Activated CD4-positive, alpha-beta T cell treated with anti-CD3 and anti-CD28 coated beads, Interleukin-2, amount 10 ng/mL, durations not matched to agents 24 days and 14 days (primary cell): Measurements from ENCODE around the gene ANKRD1. TPM values are rescaled to one million over a fixed set of nuclear protein-coding genes. Genes with fewer than 3 reads are reported as not detected.

Experiments used
- DNase-seq: peaks from one replicate; pipeline ENCODE4 v3.0.0; 2022
- H3K27ac Mint-ChIP-seq: one replicate; pipeline ENCODE4 v1.8.0; 2022; ENCODE audit warnings: mild to moderate bottlenecking, mixed read lengths
- H3K27me3 Mint-ChIP-seq: one replicate; pipeline ENCODE4 v1.8.0; 2022; ENCODE audit warnings: mixed read lengths
- H3K36me3 Mint-ChIP-seq: one replicate; pipeline ENCODE4 v1.8.0; 2022; ENCODE audit warnings: low read depth, mild to moderate bottlenecking, mixed read lengths
- H3K4me1 Mint-ChIP-seq: one replicate; pipeline ENCODE4 v1.8.0; 2021; ENCODE audit warnings: mixed read lengths
- H3K4me3 Mint-ChIP-seq: one replicate; pipeline ENCODE4 v1.8.0; 2022; ENCODE audit warnings: mild to moderate bottlenecking, moderate library complexity, mixed read lengths
- H3K9me3 Mint-ChIP-seq: one replicate; pipeline ENCODE4 v1.8.0; 2021; ENCODE audit warnings: mixed read lengths
- intact Hi-C: fragments of 100-400 bp; cut with micrococcal nuclease; formaldehyde crosslinking; loops from one replicate; pipeline ENCODE4 v1.15.1; 2023
- total RNA-seq: library from RNA; stranded (reverse); gene quantifications from 2 replicates; pipeline ENCODE4 v1.2.3, GENCODE V29; 2022

ANKRD1 gene
- not detected in 2 replicates for total RNA-seq

DNA sequence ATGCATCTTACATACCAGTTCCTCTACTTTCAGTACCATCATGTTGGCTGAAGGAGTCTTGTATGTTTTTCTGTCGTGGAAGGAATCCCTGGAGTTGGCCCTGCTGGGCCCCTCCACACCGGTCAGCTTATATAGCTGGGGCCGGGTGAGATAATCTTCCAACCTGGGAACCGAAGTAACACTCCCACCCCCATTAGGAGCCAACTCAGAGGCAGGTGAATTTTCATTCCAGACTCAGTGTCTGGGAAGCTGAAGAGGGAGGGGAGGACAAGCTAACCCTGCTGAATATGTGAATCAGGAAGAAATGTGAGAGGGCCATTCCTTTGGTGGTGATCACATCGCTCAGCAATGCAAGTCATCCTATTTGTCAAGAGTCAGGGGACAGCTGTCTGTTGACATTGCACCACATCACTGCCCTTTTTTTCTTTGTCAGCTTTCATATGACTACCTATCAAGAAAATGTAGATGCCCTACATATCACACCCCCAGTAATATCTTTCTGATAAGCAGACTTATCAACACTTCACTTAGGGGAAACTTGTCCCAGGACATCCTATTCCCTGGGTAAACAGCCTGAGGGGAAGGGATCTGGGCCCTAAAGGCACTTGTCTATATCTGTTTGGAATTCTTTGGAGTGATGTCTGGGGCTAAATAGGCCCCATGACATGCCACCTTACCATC, at the start of gene ANKRD1:
ANKRD1 (minus strand) TSS at position 102 of the 681 bp plus-strand sequence; CDS start at position 42, 60 bp downstream.
- H3K4me3 Mint-ChIP-seq, result no peak within 1 kb of the TSS
- peaks cover 50% of the 10 kb centered on the region for H3K27me3 Mint-ChIP-seq
- no peak within 1 kb of the TSS for H3K27ac Mint-ChIP-seq
- no peaks in the 10 kb centered on the region for H3K9me3 Mint-ChIP-seq
- H3K4me1 Mint-ChIP-seq, result no peaks in the 10 kb centered on the region
- no peaks in the 10 kb centered on the region for H3K36me3 Mint-ChIP-seq
- DNase-seq, result no peak
- intact Hi-C loops, result no loop called here

DNA sequence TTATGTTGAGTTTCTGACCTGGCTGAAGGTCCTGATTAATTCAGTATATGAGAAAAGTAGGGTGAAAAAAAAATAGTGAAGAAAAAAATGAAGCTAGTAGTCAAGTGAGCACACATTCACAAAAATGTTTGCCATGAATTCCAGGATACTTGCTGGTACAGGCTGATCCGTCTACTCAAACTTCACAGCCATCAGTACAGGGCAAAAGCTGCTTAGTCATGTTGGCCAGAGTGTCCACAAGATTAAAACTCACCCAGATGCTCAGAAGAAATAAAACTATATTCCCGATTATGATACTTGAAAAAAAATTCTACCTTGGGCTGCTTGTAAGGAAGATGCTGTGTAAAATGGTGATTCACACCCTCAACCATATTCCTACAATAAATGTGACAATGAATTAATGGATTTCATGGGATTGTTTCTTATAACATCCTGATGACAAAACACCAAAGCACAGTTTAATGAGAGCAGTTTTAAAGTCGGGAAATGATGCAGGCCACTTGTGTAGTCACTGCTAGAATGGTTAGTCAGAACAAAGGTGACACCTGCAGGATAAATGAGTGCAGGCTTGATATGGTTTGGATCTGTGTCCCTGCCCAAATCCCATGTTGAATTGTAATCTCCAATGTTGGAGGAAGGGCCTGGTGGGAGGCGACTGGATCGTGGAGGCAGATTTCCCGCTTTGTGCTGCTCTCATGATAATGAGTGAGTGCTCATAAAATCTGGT, 49.2 kb upstream of the ANKRD1 start:
- H3K4me3 Mint-ChIP-seq, result no peak overlapping the region
- H3K27me3 Mint-ChIP-seq, result peaks cover 26% of the 10 kb centered on the region
- intact Hi-C loops, result loop anchor here (10.0 kb wide), 1 partner anchor 55 kb away; no protein-coding TSS in a partner anchor
- no peaks in the 10 kb centered on the region for H3K36me3 Mint-ChIP-seq
- no peaks in the 10 kb centered on the region for H3K9me3 Mint-ChIP-seq
- no peaks in the 10 kb centered on the region for H3K4me1 Mint-ChIP-seq
- no peak overlapping the region for H3K27ac Mint-ChIP-seq
- DNase-seq, result no peak

DNA sequence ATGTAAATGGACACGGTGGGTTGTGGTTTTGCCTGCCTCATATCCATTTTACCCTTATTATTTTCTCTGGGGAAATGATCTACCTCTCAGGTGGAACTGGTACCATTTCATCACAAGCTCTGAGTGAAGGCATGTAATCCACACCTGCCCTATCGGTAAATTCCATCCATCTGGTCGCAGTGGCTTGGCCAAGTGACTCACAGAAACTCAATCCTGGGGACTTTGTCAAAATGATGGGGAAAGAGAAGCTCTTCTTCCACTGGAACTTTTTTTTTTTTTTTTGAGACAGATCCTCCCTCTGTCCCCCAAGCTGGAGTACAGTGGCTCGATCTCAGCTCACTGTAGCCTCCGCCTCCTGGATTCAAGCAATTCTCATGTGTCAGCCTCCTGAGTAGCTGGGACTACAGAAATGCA, 48.2 kb upstream of the ANKRD1 start:
- Mint-ChIP-seq H3K36me3 (no peaks in the 10 kb centered on the region), H3K4me3 (no peak overlapping the region), H3K9me3 (no peaks in the 10 kb centered on the region), H3K27me3 (peaks cover 25% of the 10 kb centered on the region), H3K4me1 (no peaks in the 10 kb centered on the region), H3K27ac (no peak overlapping the region)
- no peak for DNase-seq
- intact Hi-C loops, result no loop called here

DNA sequence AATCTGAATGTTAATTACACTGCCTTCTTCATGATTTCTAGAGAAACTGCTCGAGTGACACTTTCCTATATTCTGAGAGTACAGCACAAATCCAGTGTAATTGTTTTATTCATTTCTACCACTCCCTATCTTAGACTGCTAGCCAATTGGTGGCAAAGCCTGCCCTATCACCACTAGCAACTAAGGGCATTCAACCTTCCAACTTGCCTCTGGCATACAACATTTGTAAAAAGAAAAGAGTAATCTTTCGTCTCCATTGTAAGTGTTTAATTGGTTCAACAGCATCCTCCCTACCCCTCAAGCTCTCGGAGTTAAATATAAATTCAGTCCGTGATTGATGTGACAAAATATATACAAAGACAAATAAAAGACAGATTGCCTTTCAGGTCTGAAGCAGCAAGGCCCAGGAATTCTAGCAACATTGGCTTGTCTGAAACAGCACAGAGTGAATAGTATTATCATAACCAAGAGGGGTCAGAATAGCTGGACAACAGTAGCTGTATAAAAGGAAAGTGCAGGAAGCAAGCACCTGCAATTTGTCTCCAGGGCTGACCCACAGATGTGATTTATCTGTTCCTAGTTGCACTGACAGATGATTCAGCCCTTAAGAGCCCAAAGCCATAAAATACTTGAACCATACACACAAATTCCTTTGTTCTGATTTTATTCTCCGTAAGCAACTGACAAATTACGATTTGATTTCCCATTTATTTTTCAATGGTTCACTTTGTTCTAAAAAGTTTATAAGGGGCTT, 47.6 kb upstream of the ANKRD1 start:
- no peaks in the 10 kb centered on the region for H3K36me3 Mint-ChIP-seq
- intact Hi-C loops, result no loop called here
- H3K27me3 Mint-ChIP-seq, result peaks cover 23% of the 10 kb centered on the region
- no peak overlapping the region for H3K4me3 Mint-ChIP-seq
- no peak overlapping the region for H3K27ac Mint-ChIP-seq
- H3K9me3 Mint-ChIP-seq, result no peaks in the 10 kb centered on the region
- DNase-seq, result no peak
- no peaks in the 10 kb centered on the region for H3K4me1 Mint-ChIP-seq

DNA sequence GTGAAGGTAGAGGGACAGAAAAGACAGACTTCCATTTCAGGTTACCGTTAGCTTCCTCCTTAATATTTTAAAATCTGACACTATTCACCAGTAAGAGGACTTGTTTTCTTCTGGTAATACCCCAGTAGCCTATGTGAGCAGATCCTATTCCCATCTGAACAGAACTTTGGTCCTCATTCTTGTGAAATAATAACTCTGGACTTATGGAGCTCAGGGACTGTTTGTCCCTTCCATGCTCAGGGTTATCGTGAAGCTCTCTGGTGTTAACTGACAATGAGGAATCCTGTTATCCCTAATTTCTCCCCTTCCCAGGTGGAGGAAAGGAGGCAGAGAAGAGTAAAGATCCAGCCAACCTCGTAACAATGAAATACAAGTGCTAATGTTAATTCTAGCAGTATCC, 47.0 kb upstream of the ANKRD1 start:
- Mint-ChIP-seq H3K36me3 (no peaks in the 10 kb centered on the region), H3K27me3 (peaks cover 19% of the 10 kb centered on the region)
- intact Hi-C loops, result no loop called here

DNA sequence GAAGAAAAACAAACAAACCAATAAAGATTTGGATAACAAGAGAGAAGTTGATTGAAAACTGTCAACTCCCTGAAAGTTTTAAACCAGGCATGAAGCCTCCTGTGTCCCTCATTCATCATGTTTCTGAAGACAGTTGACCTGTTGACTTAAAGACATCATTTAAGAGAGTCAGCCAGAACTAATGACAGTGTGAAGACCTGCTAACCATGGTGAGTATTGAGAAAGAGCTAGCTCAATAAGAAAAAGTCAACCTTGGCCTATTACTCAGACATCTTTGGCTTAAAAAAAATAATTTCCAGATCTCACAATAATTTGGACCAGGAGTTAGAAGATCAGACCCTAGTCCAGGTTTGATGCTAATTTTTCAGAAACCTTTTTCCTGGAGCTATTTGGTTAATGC, 45.3 kb upstream of the ANKRD1 start:
- H3K27me3 Mint-ChIP-seq, result peaks cover 16% of the 10 kb centered on the region
- no peaks in the 10 kb centered on the region for H3K9me3 Mint-ChIP-seq
- H3K27ac Mint-ChIP-seq, result no peak overlapping the region
- DNase-seq, result no peak
- H3K4me3 Mint-ChIP-seq, result no peak overlapping the region
- intact Hi-C loops, result no loop called here
- no peaks in the 10 kb centered on the region for H3K4me1 Mint-ChIP-seq
- H3K36me3 Mint-ChIP-seq, result no peaks in the 10 kb centered on the region

More for the DNA sequence above, 47.0 kb upstream of the ANKRD1 start:
- no peak for DNase-seq
- Mint-ChIP-seq H3K4me3 (no peak overlapping the region), H3K9me3 (no peaks in the 10 kb centered on the region), H3K27ac (no peak overlapping the region), H3K4me1 (no peaks in the 10 kb centered on the region)

DNA sequence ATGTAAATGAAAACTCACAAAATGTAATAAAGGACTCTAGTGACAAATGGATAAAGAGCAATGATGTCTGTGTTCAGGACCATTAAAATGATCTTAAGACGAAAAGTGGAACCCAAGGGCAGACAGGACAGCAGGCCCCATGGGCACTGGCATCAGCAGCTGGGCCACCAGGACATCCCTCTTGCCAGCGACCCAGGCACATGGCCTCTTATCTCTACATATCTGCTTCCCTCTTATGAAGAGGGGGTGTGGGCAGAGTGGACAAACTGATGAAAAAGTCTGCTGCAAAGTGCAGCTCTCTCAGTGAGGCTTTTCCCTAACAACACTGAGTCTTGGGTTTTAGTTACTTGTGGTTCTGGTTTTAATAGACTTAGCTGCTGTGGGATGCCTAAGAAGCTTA, 44.8 kb upstream of the ANKRD1 start:
- Mint-ChIP-seq H3K9me3 (no peaks in the 10 kb centered on the region), H3K4me1 (no peaks in the 10 kb centered on the region), H3K36me3 (no peaks in the 10 kb centered on the region), H3K27me3 (peaks cover 14% of the 10 kb centered on the region), H3K27ac (no peak overlapping the region), H3K4me3 (no peak overlapping the region)
- intact Hi-C loops, result no loop called here
- no peak for DNase-seq

DNA sequence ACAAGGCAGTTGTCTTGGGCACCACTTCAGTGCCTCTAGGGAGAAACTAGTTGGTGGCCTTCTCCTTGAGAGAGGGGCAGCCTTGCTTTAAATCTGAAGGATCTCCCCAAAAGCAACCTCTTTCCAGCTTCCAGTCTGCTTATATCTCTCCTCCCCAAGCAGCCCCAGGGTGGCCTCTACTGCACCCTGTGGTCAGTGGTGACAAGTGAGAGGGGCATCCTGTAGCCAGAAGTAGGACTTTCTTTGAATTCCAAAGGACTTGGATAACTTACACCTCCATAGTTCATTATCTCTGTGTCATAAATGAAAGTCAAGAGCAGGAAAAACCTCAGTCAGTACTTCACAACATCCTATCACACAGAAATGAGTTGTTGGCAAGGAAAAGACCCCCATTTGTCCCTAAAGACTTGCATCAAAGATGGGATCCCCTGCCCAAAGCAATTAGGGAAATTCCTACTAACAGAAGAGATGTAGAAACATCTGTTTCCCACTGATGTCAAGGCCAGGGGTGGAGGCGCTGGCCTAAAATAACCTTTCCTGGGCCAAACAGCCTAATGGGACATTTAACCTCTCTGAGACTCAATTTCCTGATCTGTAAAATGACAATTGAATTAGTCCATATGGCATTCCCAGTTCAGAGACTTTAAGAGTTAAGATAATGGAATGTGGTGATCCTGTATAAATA, 44.0 kb upstream of the ANKRD1 start:
- H3K27me3 Mint-ChIP-seq, result peaks cover 9% of the 10 kb centered on the region
- DNase-seq, result no peak
- H3K9me3 Mint-ChIP-seq, result no peaks in the 10 kb centered on the region
- no peaks in the 10 kb centered on the region for H3K36me3 Mint-ChIP-seq
- no peak overlapping the region for H3K4me3 Mint-ChIP-seq
- no peak overlapping the region for H3K27ac Mint-ChIP-seq
- no peaks in the 10 kb centered on the region for H3K4me1 Mint-ChIP-seq
- intact Hi-C loops, result no loop called here

DNA sequence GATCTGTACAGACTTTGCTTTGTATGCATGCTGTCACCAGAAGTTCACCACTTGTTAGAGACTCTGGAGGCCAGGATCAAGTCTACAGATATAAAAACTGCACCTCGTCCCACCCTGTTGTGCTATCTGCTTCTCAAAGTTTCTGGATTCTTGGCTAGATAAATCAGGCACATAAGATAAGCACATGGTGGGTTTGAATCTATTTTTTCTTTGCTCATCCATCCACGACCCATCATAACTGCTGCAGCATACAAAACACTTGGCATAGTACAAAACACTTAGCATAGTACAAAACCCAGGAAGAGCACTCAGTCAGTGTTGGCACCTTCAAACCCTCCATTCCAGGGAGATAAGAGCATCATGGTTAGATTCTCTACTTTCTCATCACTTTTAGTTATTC, 42.4 kb upstream of the ANKRD1 start:
- H3K4me1 Mint-ChIP-seq, result no peaks in the 10 kb centered on the region
- no peak for DNase-seq
- no peak overlapping the region for H3K4me3 Mint-ChIP-seq
- H3K9me3 Mint-ChIP-seq, result no peaks in the 10 kb centered on the region
- intact Hi-C loops, result no loop called here
- no peaks in the 10 kb centered on the region for H3K36me3 Mint-ChIP-seq
- H3K27ac Mint-ChIP-seq, result no peak overlapping the region
- H3K27me3 Mint-ChIP-seq, result peaks cover 4% of the 10 kb centered on the region

DNA sequence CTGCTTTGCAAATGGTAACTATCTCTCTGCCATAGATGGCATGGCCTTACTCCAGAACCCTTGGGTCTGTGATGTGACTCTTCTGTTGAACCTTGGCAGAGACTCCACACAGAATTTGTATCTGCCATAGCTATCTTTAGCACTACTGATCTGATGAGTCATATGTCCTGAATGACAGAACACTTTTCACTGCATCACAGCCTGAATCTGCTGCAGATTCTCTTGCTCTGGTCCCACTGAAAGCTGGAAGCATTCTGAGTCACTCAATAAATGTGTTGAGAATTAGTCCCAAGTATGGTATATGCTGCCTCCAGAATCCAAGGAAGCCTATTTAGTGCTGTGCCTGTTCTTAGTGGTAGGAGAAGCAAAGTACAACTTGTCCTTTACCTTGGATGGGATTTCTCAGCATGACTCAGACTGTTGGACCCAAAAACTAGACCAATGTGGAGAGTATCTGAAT, 39.5 kb upstream of the ANKRD1 start:
- no peaks in the 10 kb centered on the region for H3K27me3 Mint-ChIP-seq
- H3K9me3 Mint-ChIP-seq, result no peaks in the 10 kb centered on the region
- no peak overlapping the region for H3K27ac Mint-ChIP-seq
- intact Hi-C loops, result no loop called here
- no peaks in the 10 kb centered on the region for H3K4me1 Mint-ChIP-seq
- no peak overlapping the region for H3K4me3 Mint-ChIP-seq
- no peak for DNase-seq
- H3K36me3 Mint-ChIP-seq, result no peaks in the 10 kb centered on the region

DNA sequence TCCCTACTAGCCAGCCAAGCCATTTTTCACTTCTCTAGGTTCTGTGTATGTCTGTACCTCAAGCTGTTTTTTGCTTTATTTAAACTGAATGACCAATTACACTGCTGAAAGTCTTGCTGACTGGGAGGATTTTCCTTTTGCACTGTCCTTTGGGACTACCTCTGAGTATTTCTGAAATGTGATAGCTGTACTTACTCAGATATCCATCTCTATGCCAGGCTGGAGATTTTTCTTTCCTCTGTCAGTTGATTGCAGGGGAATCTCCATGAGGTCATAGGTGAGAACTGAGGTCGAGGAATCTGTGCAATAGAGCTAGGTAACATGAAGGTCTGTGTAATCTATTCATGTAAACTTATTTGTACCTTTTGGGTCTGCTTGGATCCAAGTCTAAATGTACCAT, 38.9 kb upstream of the ANKRD1 start:
- no peaks in the 10 kb centered on the region for H3K36me3 Mint-ChIP-seq
- H3K9me3 Mint-ChIP-seq, result no peaks in the 10 kb centered on the region
- H3K27me3 Mint-ChIP-seq, result no peaks in the 10 kb centered on the region
- DNase-seq, result no peak
- H3K27ac Mint-ChIP-seq, result no peak overlapping the region
- no peaks in the 10 kb centered on the region for H3K4me1 Mint-ChIP-seq
- intact Hi-C loops, result no loop called here
- H3K4me3 Mint-ChIP-seq, result no peak overlapping the region

DNA sequence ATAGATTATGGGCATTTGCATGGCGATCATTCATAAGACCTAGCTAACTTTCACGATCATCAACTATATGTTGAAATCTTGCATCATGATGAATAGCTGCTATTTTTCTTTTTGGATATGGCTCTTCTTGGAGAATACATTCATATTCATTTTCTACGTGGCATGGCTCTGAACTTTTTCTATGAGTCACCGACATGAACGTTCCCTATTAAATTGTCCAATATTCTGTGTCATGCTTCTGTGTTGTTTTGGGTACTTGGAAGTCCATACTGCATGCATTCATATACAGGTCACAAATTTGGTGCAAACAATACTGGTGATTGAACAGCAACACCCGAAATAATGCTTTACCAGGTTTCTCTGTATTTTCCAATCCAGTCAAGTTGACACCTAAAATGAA, 37.9 kb upstream of the ANKRD1 start:
- no peak for DNase-seq
- Mint-ChIP-seq H3K36me3 (no peaks in the 10 kb centered on the region), H3K9me3 (peaks cover 3% of the 10 kb centered on the region), H3K27me3 (peaks cover 2% of the 10 kb centered on the region), H3K27ac (no peak overlapping the region), H3K4me3 (no peak overlapping the region), H3K4me1 (no peaks in the 10 kb centered on the region)
- intact Hi-C loops, result no loop called here

DNA sequence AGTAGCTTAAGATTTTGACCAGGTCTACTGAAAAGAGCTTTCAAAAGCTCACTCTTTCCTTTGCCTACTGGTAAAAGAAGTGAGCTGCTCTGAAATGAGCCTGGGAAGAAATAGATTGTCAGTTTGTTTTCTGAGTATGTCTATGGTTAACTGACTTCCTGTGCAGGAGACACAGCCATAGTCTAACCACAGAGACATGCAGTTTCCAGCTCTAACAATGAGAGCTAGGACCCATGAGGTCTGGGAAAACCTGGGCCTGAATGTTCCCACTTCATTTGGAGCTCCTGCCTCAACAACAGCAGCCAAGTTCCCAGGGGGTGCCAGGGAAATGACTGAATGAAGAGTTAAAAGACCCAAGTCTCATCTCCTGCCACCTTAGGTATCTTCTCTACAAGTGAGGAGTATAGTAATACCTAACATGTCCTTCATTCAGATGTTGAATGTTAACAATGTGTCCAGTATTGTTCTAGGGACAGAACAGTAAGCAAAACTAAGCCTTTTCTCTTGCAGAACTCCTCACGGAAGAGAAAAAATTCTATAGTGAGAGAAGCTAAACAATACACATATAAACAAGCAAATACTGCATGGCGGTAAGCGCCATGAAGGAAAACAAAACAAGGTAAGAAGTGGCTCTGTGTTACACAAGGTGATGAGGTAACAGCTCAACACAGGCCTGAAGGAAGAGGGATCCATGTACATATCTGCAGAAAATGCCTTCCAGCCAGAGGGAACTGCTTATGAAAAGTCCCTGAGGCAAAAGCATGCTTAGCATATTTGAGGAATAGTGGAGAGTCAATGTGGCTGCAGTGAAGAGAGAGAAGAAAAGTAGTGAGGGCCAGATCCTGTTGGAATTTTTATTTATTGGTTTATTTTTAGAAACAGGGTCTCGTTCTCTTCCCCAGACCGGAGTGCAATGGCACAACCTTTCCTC, 26.4 kb upstream of the ANKRD1 start:
- H3K27me3 Mint-ChIP-seq, result peaks cover 2% of the 10 kb centered on the region
- H3K4me1 Mint-ChIP-seq, result peaks cover 16% of the 10 kb centered on the region
- H3K9me3 Mint-ChIP-seq, result peaks cover 2% of the 10 kb centered on the region
- H3K4me3 Mint-ChIP-seq, result peak overlapping the region; percentile 45
- H3K27ac Mint-ChIP-seq, result peak overlapping the region; percentile 83
- peak; percentile 71 for DNase-seq
- H3K36me3 Mint-ChIP-seq, result no peaks in the 10 kb centered on the region
- intact Hi-C loops, result no loop called here
